ENCODE measurements around the gene AAGAB.
"Not testable (repeated sequence)": the region's sequence is repeated elsewhere in the genome, so short reads cannot be mapped to it uniquely, and the experiment has no call there.

The AAGAB gene

GRCh38 chr15:67164811-67165253 lies 89.6 kb downstream of the AAGAB start:
- no peak for DNase-seq
- in situ Hi-C loops (cut with HindIII; ENCODE audit: low pct_ligation_motif_present, low pct_unique_long_range_greater_than_20kb, low sequenced_read_pairs), result no loop called here

DNA sequence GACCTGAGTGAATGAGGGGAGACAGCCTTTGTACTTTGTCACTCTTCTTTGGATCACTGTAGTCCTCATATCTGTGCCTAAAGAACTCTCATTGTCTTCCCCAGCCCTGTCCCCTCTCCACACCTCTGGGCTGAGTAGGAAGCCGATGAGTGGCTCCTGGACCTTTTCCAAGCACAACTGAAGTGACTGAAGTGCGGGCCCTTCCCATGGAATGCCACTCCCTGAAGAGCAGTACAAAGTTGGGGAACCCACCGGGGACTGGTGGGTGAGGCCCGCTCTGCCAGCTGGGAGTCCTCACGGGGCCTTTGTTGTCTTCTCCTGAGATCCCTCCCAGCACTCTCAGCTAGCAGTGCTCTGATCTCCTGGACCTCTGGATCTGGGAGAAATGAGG lies 90.1 kb downstream of the AAGAB start:
- DNase-seq, result no peak
- in situ Hi-C loops (cut with HindIII; ENCODE audit: low pct_ligation_motif_present, low pct_unique_long_range_greater_than_20kb, low sequenced_read_pairs), result no loop called here

DNA sequence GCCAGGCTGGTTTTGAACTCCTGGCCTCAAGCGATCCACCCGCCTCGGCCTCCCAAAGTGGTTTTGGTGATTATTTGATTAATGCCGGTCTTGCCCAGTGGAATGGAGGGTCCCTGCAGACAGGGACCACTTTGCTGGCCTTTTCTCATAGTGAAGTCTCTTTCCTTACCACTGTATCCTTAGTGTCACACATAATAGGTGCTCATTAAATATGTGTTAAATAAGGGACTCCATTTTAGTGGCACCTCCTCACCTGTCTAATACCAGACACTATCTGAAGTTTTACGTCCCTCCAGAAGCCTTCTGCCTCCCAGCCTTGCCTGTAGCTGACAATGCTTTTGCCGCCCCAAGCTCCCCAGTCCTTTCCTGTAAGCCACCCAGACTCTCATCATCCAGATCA lies 91.3 kb downstream of the AAGAB start:
- in situ Hi-C loops (cut with HindIII; ENCODE audit: low pct_ligation_motif_present, low pct_unique_long_range_greater_than_20kb, low sequenced_read_pairs), result no loop called here

DNA sequence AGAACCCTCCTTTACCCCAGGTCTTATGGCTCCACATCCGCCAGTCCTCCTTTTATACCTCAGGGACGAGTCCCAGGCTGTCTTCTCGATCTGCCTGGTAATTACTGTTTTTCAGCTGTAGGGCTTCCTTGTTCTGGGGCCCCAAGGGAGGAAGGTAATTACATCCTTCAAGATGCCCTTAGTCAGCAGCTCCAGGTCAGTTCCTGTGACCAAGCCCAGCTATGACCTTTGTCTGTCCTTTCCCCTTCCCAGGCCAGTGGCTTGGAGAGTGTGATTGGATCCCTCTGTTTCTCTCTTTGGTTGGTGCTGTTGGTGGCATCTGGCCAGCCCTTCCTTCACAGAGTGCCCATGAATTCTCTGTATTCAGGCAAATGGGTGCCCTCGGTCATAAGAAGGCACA lies 92.6 kb downstream of the AAGAB start:
- in situ Hi-C loops (cut with HindIII; ENCODE audit: low pct_ligation_motif_present, low pct_unique_long_range_greater_than_20kb, low sequenced_read_pairs), result no loop called here

More for the DNA sequence above, 91.3 kb downstream of the AAGAB start:
- DNase-seq, result no peak

GRCh38 chr15:67161412-67161811 lies 93.0 kb downstream of the AAGAB start:
- no peak for DNase-seq
- in situ Hi-C loops (cut with HindIII; ENCODE audit: low pct_ligation_motif_present, low pct_unique_long_range_greater_than_20kb, low sequenced_read_pairs), result no loop called here

More for the DNA sequence above, 92.6 kb downstream of the AAGAB start:
- DNase-seq, result no peak

- no peak for DNase-seq
- in situ Hi-C loops (cut with HindIII; ENCODE audit: low pct_ligation_motif_present, low pct_unique_long_range_greater_than_20kb, low sequenced_read_pairs), result no loop called here
Measured at GRCh38 chr15:67158367-67158766, 96.1 kb downstream of the AAGAB start.

DNA sequence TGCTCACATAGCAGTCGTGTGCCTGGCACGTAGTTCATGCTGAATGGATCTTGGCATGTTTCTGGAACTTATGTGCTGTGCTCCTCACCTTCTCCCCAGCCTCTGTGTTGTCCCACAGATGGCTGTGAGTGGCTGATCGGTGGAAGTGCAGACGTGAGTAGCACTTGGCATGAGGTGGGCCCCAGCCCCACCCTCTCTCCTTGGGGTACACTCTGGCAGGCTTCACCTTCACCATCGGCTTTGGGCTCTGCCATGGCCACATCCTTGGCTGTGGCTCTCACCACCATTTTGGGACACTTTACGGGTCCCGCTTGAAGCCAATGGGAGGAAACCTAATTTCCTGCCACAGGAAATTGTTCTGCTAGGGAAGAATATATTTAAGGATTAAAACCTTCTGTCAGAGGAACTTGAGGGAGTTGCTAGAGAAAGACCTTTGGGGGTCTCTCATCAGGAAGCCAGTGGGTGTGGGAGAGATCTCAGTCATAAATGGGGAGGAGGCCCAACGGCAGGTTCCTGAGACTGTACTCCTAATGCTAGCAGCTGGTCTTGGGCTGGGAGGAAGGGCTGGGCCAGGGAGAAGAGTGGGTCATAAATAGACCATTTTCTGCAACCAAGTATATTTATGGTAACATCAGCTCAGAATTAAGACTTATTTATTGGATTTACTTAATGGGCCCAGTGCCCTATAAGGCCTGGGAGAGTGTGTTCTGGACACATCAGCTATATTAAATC lies 96.8 kb downstream of the AAGAB start:
- in situ Hi-C loops (cut with HindIII; ENCODE audit: low pct_ligation_motif_present, low pct_unique_long_range_greater_than_20kb, low sequenced_read_pairs), result no loop called here

GRCh38 chr15:67156834-67157233 lies 97.6 kb downstream of the AAGAB start:
- in situ Hi-C loops (cut with HindIII; ENCODE audit: low pct_ligation_motif_present, low pct_unique_long_range_greater_than_20kb, low sequenced_read_pairs), result no loop called here

More for the DNA sequence above, 96.8 kb downstream of the AAGAB start:
- no peak for DNase-seq

GRCh38 chr15:67156426-67156825 lies 98.0 kb downstream of the AAGAB start:
- DNase-seq, result no peak
- in situ Hi-C loops (cut with HindIII; ENCODE audit: low pct_ligation_motif_present, low pct_unique_long_range_greater_than_20kb, low sequenced_read_pairs), result no loop called here

More at GRCh38 chr15:67156834-67157233, 97.6 kb downstream of the AAGAB start:
- no peak for DNase-seq

DNA sequence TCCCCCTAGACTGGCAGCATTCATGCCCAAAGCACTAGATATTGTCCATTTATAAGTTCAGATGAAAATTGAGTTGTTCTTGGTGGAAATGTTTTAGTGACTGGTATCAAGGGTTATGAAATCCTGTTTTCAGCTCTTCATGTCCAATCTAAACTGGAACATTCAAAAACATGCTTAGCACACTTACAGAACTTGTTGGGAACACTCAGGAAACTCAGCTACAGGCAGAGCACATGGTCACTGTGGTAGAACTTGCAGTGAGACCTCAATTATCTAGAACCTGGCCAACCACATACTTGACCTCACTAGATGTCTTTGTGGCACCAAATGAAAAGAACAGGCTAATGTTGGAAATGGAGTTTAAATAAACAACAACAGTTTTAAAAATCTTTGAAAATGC lies 100.2 kb downstream of the AAGAB start:
- no peak for DNase-seq
- in situ Hi-C loops (cut with HindIII; ENCODE audit: low pct_ligation_motif_present, low pct_unique_long_range_greater_than_20kb, low sequenced_read_pairs), result no loop called here

- DNase-seq; in situ Hi-C loops (cut with HindIII; ENCODE audit: low pct_ligation_motif_present, low pct_unique_long_range_greater_than_20kb, low sequenced_read_pairs): not testable (repeated sequence)
Measured at GRCh38 chr15:67153044-67153443, 101.4 kb downstream of the AAGAB start.

DNA sequence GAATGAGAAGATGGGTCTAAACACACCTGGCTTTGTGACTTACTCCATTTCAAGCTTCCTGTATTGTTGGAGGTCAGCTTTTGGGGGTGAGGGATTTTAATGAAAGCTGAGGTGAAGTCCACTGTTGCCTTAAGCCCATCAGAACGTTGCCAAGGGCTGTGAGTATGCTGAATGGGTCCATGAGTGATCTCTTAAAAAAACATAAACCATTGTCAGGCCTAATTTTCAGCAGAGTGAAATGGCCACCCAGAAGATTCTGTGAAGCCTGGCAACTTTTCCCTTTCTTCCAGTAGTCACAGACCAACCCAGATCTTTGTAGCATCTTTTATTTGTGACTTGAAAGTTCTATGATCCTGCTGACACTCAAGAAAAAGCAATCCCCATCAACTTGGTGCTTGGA lies 102.0 kb downstream of the AAGAB start:
- no peak for DNase-seq
- in situ Hi-C loops (cut with HindIII; ENCODE audit: low pct_ligation_motif_present, low pct_unique_long_range_greater_than_20kb, low sequenced_read_pairs), result no loop called here
